Epithelial cell of proximal tubule (primary cell): Measurements from ENCODE around the gene WDR74. TPM values are rescaled to one million over a fixed set of nuclear protein-coding genes. Genes with fewer than 3 reads are reported as not detected.
A peak's percentile ranks its signal among the peaks of the same experiment; 100 is the strongest.

Experiments
- DNase-seq: peaks from one replicate; pipeline ENCODE4 v3.0.0-alpha.2; 2011; ENCODE audit warnings: low read depth
- H3K4me3 ChIP-seq: 2 replicates; pipeline ENCODE4 v1.5.1; 2011; ENCODE audit warnings: low read depth, mild to moderate bottlenecking, low read length
- total RNA-seq: library from RNA; depleted of rRNA; stranded (reverse); fragments of >200 nt; gene quantifications from 2 replicates; pipeline ENCODE4 v1.2.3, GENCODE V29; 2015
- TF ChIP-seq, protein P1 (sequence below): conservative IDR thresholded peaks from 2 replicates; pipeline ENCODE4 v1.5.1; 2012; ENCODE audit warnings: low read depth, mild to moderate bottlenecking, low read length

The WDR74 gene
- total RNA-seq, 1 donor from 2014 or later = 55.3 TPM

DNA sequence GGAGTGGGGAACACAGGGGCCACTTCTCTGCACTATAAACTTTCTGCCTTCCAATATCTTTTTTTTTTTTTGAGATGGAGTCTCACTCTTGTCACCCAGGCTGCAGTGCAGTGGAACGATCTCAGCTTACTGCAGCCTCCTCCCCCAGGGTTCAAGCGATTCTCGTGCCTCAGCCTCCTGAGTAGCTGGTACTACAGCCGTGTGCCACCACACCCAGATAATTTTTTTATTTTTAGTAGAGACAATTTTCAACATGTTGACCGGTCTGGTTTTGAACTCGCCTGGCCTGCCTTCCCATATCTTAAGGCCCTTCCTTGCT, 43.0 kb upstream of the WDR74 start:
- no peak for DNase-seq
- H3K4me3 ChIP-seq = peak overlapping the region; percentile 88
- TF ChIP-seq, protein P1, sequence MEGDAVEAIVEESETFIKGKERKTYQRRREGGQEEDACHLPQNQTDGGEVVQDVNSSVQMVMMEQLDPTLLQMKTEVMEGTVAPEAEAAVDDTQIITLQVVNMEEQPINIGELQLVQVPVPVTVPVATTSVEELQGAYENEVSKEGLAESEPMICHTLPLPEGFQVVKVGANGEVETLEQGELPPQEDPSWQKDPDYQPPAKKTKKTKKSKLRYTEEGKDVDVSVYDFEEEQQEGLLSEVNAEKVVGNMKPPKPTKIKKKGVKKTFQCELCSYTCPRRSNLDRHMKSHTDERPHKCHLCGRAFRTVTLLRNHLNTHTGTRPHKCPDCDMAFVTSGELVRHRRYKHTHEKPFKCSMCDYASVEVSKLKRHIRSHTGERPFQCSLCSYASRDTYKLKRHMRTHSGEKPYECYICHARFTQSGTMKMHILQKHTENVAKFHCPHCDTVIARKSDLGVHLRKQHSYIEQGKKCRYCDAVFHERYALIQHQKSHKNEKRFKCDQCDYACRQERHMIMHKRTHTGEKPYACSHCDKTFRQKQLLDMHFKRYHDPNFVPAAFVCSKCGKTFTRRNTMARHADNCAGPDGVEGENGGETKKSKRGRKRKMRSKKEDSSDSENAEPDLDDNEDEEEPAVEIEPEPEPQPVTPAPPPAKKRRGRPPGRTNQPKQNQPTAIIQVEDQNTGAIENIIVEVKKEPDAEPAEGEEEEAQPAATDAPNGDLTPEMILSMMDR = no peak

DNA sequence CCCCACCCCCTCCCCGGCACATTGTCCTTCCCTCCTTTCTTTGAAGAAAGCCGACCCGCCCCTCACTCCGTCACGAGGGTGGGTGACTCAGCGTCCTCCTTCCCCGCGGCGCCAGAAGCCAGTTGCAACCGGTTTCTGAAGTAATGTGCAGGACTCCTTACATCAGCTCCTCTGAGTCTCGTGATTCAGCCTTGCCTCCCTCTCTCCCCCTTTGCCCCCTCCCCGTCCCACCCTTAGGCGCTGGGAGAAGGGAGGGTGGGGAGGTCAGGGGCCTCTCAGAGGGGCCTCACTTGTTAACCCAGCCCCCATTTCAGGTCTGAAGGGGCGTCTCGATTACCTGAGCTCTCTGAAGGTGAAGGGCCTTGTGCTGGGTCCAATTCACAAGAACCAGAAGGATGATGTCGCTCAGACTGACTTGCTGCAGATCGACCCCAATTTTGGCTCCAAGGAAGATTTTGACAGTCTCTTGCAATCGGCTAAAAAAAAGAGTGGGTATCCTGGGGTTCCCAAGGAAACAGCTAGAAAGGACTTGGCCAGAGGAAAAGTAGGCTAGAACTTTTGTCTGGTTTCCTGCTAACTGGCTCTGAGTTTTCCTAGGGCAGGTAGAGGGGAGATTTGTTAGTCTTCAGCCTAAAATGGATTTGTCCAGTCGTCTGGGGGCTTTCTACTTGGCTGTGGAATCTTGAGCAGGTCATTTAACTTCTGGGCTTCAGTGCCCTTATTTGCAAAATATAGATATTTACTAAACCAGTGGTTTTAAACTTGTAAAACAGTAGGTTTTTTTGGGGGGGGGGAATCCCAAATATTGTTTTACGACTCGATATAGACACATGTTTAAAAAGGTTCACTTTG, 42.4 kb upstream of the WDR74 start:
- peak overlapping the region; percentile 88 for H3K4me3 ChIP-seq
- DNase-seq = peak; percentile 68
- TF ChIP-seq, protein P1 = no peak

DNA sequence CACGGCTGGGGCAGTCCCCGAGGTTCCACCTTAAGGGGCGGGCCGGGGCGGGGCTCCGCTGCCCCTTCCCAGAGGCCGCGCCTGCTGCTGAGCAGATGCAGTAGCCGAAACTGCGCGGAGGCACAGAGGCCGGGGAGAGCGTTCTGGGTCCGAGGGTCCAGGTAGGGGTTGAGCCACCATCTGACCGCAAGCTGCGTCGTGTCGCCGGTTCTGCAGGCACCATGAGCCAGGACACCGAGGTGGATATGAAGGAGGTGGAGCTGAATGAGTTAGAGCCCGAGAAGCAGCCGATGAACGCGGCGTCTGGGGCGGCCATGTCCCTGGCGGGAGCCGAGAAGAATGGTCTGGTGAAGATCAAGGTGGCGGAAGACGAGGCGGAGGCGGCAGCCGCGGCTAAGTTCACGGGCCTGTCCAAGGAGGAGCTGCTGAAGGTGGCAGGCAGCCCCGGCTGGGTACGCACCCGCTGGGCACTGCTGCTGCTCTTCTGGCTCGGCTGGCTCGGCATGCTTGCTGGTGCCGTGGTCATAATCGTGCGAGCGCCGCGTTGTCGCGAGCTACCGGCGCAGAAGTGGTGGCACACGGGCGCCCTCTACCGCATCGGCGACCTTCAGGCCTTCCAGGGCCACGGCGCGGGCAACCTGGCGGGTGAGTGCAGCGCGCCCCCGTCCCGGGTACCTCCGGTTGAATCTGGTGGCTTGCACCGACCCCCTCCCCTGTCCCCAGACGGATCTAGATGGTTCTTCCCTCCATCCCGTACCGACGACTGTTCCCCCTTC, 41.6 kb upstream of the WDR74 start, which contains the start of gene SLC3A2:
SLC3A2 (plus strand) TSS at position 94 of the 776 bp plus-strand sequence; CDS start at position 222, 128 bp downstream.
- H3K4me3 ChIP-seq = peak within 1 kb of the TSS; percentile 88
- DNase-seq = no peak
- TF ChIP-seq, protein P1 = peak; percentile 58

DNA sequence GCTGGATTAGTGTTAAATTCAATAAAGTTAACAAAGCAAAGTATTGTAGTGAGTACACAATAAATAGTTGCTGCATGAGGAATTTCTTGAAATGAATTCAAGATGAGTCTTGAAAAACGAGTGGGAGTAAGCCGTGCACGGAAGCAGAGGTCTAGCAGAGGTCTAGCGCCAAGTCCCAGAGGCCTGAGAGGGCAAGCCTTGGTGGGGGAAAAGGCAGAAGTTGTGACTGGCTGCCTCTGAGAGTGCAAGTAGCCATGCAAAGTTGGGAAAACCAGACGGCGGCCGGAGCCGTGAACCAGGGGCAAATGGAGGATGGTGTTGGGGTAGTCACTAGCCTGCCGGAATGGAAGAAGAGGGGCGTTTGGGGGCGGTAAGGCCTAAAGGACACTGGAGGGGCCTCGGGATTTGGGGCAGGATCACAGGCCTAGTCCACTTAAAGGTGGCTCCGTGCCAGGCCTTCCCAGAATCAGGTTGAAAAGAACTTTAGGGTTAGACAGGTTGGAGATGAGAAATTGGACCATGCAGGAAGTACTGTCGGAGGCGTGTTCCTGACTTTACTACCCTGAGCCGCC, 40.9 kb upstream of the WDR74 start:
- peak overlapping the region; percentile 88 for H3K4me3 ChIP-seq
- TF ChIP-seq, protein P1 = no peak
- DNase-seq = no peak

DNA sequence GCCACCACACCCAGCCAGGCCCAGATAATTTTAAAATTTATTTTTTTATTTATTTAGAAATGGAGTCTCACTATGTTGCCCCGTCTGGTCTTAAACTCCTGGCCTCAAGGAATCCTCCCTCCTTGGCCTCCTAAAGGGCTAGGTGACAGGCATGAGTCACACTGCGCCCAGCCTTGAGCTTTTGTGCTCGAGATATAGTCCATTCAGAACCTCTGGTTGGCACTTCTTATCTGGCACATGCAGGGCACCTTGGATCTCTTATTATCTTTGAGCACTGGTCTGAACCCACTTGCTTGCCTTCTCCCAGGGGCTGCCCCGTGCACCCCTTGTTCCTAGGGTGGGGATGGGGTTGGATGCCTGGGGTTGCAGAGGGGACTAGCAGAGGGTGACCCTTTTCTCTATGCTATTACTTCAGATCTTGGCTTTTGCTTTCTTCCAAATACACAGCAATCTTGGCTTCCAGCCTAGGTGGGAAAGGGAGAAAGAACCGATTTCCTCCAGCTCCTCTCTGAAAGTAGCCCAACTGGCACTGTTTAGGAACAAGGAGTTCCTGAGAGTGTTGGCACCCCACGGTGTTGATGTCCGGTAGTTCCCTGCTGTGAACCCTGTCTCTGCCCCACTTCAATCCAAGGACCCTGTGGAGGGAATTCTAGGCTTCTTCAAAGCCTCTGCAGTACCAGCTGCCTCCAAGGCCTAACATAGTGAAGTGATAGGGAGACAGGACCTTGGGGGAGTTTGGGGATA, 40.0 kb upstream of the WDR74 start:
- TF ChIP-seq, protein P1 = no peak
- H3K4me3 ChIP-seq = peak overlapping the region; percentile 88
- no peak for DNase-seq

DNA sequence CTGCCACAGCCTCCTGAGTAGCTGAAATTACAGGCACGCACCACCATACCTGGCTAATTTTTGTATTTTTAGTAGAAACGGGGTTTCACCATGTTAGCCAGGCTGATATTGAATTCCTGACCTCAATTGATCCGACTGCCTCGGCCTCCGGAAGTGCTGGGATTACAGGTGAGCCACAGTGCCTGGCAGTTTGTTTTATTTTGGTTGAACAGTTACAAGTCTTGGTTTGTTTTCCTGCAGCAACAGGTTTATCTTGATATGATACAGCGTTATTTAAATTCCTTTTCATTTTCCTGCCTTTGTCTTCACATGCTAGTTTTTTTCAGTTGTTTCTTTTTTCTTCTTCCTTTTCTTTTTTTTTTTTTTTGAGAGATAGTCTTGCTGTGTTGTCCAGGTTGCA, 37.3 kb upstream of the WDR74 start:
- TF ChIP-seq, protein P1 = no peak
- no peak for DNase-seq
- H3K4me3 ChIP-seq = no peak overlapping the region
